Left ventricle myocardium inferior (tissue), 1 donor: ENCODE data around the gene GRIK4. TPM values are rescaled to one million over a fixed set of nuclear protein-coding genes. Genes with fewer than 3 reads are reported as not detected.
"Not testable (repeated sequence)": the region's sequence is repeated elsewhere in the genome, so short reads cannot be mapped to it uniquely, and the experiment has no call there.

Source experiments
- DNase-seq: peaks from one replicate; pipeline ENCODE4 v3.0.0-alpha.2; 2020
- H3K27ac ChIP-seq: fragments of 200-600 bp; replicated peaks from 2 replicates; pipeline ENCODE4 v1.8.0; 2021
- H3K27me3 ChIP-seq: fragments of 200-600 bp; 2 replicates; pipeline ENCODE4 v1.8.0; 2021; ENCODE audit warnings: low read depth
- H3K36me3 ChIP-seq: fragments of 200-600 bp; 2 replicates; pipeline ENCODE4 v1.8.0; 2021
- H3K4me1 ChIP-seq: fragments of 200-600 bp; 2 replicates; pipeline ENCODE4 v1.8.0; 2021
- H3K4me3 ChIP-seq: fragments of 200-600 bp; 2 replicates; pipeline ENCODE4 v1.8.0; 2021; ENCODE audit warnings: mild to moderate bottlenecking, moderate library complexity
- H3K9me3 ChIP-seq: fragments of 200-600 bp; replicated peaks from 2 replicates; pipeline ENCODE4 v1.8.0; 2021
- intact Hi-C: fragments of 100-400 bp; cut with micrococcal nuclease; formaldehyde crosslinking; loops from one replicate; pipeline ENCODE4 v1.11.0; 2022
- total RNA-seq: library from RNA; stranded (reverse); fragmentation: NEBNext Ultra II Directional; extraction: Animal tissue kit (Norgen Biotek cat#: 25700); gene quantifications from one replicate; pipeline ENCODE4 v1.2.1, GENCODE V29; 2021
- TF ChIP-seq, protein P1 (sequence below): fragments of 200-600 bp; IDR thresholded peaks from 2 replicates; pipeline ENCODE4 v1.8.0; 2021; ENCODE audit warnings: antibody characterized with exemption, mild to moderate bottlenecking, borderline replicate concordance
- donor health status: DM: no; HTN: yes; CAD: no; lungs with severe emphysema.

Gene GRIK4
- total RNA-seq, 1 donor from 2014 or later, result 0.16 TPM

DNA sequence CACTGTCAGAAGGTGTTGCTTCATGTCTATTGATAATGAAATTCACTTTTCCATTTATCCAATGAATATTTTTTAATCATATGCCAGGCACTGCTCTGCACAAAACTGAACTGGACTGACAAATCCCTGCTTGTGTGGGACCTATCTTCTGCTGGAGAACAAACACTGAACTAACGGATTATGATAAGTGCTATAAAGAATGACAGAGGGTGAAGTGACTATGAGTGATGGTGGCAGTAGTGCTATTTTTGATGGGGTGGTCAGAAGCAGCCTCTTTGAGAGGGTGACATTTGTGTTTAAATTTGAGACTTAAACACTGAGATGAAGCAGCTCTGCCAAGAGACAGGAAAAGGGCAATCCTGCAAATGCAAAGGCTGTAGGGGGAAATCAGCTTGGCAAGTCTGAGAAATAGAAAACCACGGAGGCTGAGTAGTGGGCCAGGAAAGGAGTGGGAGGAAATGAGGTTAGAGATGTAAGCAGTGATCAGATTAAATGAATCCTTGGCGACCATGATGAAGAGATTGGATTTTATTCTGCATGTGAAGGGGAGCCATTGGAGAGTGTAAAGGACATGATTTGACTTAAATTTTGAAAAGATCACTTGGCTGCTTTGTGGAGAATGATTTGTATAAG is 518.4 kb downstream of the GRIK4 start:
- no peak for DNase-seq
- TF ChIP-seq, protein P1, sequence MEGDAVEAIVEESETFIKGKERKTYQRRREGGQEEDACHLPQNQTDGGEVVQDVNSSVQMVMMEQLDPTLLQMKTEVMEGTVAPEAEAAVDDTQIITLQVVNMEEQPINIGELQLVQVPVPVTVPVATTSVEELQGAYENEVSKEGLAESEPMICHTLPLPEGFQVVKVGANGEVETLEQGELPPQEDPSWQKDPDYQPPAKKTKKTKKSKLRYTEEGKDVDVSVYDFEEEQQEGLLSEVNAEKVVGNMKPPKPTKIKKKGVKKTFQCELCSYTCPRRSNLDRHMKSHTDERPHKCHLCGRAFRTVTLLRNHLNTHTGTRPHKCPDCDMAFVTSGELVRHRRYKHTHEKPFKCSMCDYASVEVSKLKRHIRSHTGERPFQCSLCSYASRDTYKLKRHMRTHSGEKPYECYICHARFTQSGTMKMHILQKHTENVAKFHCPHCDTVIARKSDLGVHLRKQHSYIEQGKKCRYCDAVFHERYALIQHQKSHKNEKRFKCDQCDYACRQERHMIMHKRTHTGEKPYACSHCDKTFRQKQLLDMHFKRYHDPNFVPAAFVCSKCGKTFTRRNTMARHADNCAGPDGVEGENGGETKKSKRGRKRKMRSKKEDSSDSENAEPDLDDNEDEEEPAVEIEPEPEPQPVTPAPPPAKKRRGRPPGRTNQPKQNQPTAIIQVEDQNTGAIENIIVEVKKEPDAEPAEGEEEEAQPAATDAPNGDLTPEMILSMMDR, result no peak
- H3K9me3 ChIP-seq, result no peaks in the 10 kb centered on the region
- no peaks in the 10 kb centered on the region for H3K36me3 ChIP-seq
- peak overlapping the region; percentile 37 for H3K27ac ChIP-seq
- H3K4me1 ChIP-seq, result peaks cover 47% of the 10 kb centered on the region
- H3K27me3 ChIP-seq, result no peaks in the 10 kb centered on the region
- intact Hi-C loops, result loop anchor here (10.0 kb wide), 1 partner anchor 75 kb away; the partner anchor contains the start of gene TECTA
- no peak overlapping the region for H3K4me3 ChIP-seq

DNA sequence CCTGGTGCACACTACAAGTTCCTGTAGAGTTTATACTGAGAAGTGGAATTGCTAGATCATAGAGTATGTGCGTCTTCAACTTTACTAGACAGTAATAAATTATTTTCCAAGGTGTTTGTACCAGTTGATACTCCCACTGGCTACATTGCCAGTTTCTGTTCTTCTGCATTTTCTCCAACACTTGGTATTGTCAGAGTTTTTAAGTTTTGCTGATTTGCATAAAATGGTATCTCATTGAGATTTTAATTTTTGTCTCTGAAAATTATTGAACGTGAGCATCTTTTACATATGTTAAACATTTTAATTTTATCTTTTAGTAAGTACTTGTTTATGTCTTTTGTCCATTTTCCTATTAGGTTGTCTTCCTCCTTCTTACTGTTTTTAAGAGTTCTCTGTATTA is 519.6 kb downstream of the GRIK4 start:
- no peaks in the 10 kb centered on the region for H3K36me3 ChIP-seq
- intact Hi-C loops, result no loop called here
- H3K27ac ChIP-seq, result no peak overlapping the region
- TF ChIP-seq, protein P1, result no peak
- no peaks in the 10 kb centered on the region for H3K27me3 ChIP-seq
- no peaks in the 10 kb centered on the region for H3K9me3 ChIP-seq
- no peak for DNase-seq
- no peak overlapping the region for H3K4me3 ChIP-seq
- H3K4me1 ChIP-seq, result peaks cover 41% of the 10 kb centered on the region

DNA sequence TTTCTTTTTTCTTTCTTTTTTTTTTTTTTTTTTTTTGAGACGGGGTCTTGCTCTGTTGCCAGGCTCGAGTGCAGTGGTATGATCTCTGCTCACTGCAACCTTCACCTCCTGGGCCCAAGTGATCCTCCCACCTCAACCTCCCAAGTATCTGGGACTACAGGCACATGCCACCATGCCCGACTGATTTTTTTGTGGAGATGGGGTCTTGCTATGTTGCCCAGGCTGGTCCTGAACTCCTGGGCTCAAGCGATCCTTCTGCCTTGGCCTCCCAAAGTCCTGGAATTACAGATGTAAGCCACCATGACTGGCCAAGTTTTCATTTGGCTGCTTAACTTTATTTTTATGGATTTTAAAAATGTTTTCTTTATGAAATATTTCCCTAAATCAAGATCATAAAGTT is 520.1 kb downstream of the GRIK4 start:
- DNase-seq, H3K36me3 ChIP-seq, H3K9me3 ChIP-seq, intact Hi-C loops, H3K27ac ChIP-seq, H3K27me3 ChIP-seq, H3K4me3 ChIP-seq: not testable (repeated sequence)
- H3K4me1 ChIP-seq, result peaks cover 42% of the 10 kb centered on the region

DNA sequence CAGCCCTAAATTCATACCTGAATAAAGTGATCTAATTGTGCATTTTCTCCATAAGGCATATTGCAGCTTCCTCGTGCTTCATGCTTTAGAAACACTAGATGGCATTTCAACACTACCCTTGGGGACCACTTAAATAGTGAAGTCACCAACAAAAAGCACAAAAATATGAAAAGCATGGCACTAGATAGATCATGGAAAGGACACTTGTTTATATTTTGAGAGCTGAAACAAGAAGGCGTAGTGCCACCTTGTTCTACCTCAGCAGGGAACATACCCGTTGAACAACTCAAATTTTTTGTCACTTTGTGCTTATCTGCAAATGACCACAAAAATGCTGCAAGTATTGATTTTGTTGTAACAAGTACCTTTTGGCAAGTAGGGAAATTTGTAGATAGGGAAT is 521.0 kb downstream of the GRIK4 start:
- Histone ChIP-seq H3K27me3 (no peaks in the 10 kb centered on the region), H3K27ac (no peak overlapping the region), H3K4me1 (peaks cover 36% of the 10 kb centered on the region), H3K36me3 (no peaks in the 10 kb centered on the region), H3K4me3 (no peak overlapping the region), H3K9me3 (no peaks in the 10 kb centered on the region)
- intact Hi-C loops, result no loop called here
- TF ChIP-seq, protein P1, result no peak
- no peak for DNase-seq

DNA sequence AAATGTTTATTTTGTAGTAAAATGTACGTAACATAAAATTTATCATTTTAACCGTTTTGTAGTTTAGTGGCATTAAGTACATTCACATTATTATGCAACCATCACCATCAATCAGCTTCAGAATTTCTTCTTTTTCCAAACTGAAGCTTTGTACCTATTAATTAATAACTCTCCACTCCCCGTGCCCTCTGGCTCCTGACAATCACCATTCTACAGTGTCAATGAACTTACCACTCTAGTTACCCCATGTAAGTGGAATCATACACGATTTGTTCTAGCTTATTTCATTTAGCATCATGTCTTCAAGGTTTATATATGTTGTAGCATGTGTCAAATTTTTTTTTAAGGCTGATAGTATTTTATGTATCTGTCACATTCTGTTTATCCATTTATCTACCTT is 522.1 kb downstream of the GRIK4 start:
- H3K4me1 ChIP-seq, result peaks cover 37% of the 10 kb centered on the region
- no peaks in the 10 kb centered on the region for H3K27me3 ChIP-seq
- no peaks in the 10 kb centered on the region for H3K9me3 ChIP-seq
- H3K36me3 ChIP-seq, result no peaks in the 10 kb centered on the region
- TF ChIP-seq, protein P1, result no peak
- no peak overlapping the region for H3K27ac ChIP-seq
- no peak overlapping the region for H3K4me3 ChIP-seq
- no peak for DNase-seq
- intact Hi-C loops, result no loop called here

DNA sequence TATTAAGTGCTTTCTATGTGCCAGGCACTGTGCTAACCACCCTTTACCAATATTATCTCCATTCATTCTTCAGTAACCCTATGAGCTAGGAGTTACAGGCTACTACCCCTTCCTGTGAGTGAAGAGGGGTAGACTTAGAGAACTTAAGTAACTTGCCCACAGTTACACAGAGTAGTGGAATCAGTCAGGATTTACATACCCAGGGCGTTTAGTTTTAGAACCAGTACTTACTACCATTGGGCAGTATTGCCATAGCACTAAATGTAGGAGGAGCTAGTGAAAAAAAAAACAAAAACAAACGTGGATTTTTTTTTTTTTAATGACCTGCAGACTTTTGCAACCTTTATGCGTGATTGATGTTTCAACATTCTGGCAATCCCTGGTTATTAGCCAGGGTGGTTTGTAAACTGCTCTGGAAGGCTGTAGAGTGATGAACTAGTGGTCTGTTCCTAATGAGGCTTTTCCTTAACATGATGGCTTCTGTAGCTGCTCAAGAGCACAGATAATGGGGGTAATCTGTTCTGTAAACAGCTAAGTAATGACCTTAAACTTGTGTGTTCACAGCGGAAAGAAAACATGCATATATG is 523.7 kb downstream of the GRIK4 start:
- no peaks in the 10 kb centered on the region for H3K36me3 ChIP-seq
- no peaks in the 10 kb centered on the region for H3K27me3 ChIP-seq
- no peak overlapping the region for H3K4me3 ChIP-seq
- no peak overlapping the region for H3K27ac ChIP-seq
- TF ChIP-seq, protein P1, result no peak
- H3K9me3 ChIP-seq, result no peaks in the 10 kb centered on the region
- DNase-seq, result no peak
- intact Hi-C loops, result no loop called here
- peaks cover 38% of the 10 kb centered on the region for H3K4me1 ChIP-seq
